Lung (tissue), 12 donors: Measurements from ENCODE around the gene ZNF410. TPM values are rescaled to one million over a fixed set of nuclear protein-coding genes. Genes with fewer than 3 reads are reported as not detected.

Experiments used
- ATAC-seq: fragments of 200-7000 bp; cut with Tn5 transposase; one replicate; pipeline ENCODE4 v1.9.1; 2020; ENCODE audit warnings: moderate number of reproducible peaks; ENCODE audit not compliant: insufficient read depth, low FRiP score
- DNase-seq, 3 donors: peaks; one replicate each; pipeline ENCODE4 v3.0.0-alpha.2; 2013 to 2017
- H3K27ac ChIP-seq, 2 donors: one replicate each; pipeline ENCODE4 v1.5.1; 2013; ENCODE audit warnings: mild to moderate bottlenecking in 2 of 2, moderate library complexity in 2 of 2, control low read depth in 1 of 2, inconsistent platforms in 1 of 2, low read depth in 1 of 2, low read length in 1 of 2
- H3K27me3 ChIP-seq, 3 donors: one replicate each; pipeline ENCODE4 v1.5.1; 2013; ENCODE audit warnings: low read length in 2 of 3; ENCODE audit not compliant: control insufficient read depth in 3 of 3, insufficient read depth in 3 of 3
- H3K36me3 ChIP-seq, 4 donors: one replicate each; pipeline ENCODE4 v1.5.1; 2013; ENCODE audit warnings: low read length in 4 of 4, mild to moderate bottlenecking in 1 of 4, moderate library complexity in 1 of 4; ENCODE audit not compliant: control insufficient read depth in 4 of 4, insufficient read depth in 4 of 4
- H3K4me1 ChIP-seq, 5 donors: one replicate each; pipeline ENCODE4 v1.5.1; 2013; ENCODE audit warnings: low read length in 5 of 5, mild to moderate bottlenecking in 2 of 5, moderate library complexity in 1 of 5; ENCODE audit not compliant: control insufficient read depth in 5 of 5, insufficient read depth in 5 of 5
- H3K4me3 ChIP-seq: one replicate; pipeline ENCODE4 v1.5.1; 2013; ENCODE audit warnings: mild to moderate bottlenecking, control low read depth, moderate library complexity
- H3K9ac ChIP-seq, 2 donors: one replicate each; pipeline ENCODE4 v1.5.1; 2013; ENCODE audit warnings: low read length in 2 of 2, control low read depth in 1 of 2; ENCODE audit not compliant: insufficient read depth in 1 of 2
- H3K9me3 ChIP-seq, 4 donors: one replicate each; pipeline ENCODE4 v1.5.1; 2013; ENCODE audit warnings: low read length in 3 of 4, mild to moderate bottlenecking in 1 of 4, moderate library complexity in 1 of 4; ENCODE audit not compliant: control insufficient read depth in 4 of 4, insufficient read depth in 3 of 4
- CTCF ChIP-seq: IDR thresholded peaks from 2 replicates; pipeline ENCODE4 v1.5.1; 2012; ENCODE audit warnings: mild to moderate bottlenecking; ENCODE audit errors: control extremely low read depth, extremely low read depth
- WGBS, 2 donors: extraction: QIAGEN DNeasy Blood & Tissue Kit; methylation state at CpG; one replicate each; pipeline ENCODE4 v1.1.7; 2013; 5-methylcytosine and 5-hydroxymethylcytosine counted together
- polyA plus RNA-seq, 2 donors: library from polyadenylated mRNA; stranded (reverse); fragments of 200-250 nt; gene quantifications; one replicate each; pipeline ENCODE4 v1.2.1, GENCODE V29; 2013
- total RNA-seq, 2 donors: library from RNA; depleted of rRNA in 1 of 2; stranded (reverse); fragments of >200 nt in 1 of 2; gene quantifications; one replicate each; pipeline ENCODE4 v1.2.1, GENCODE V29; 2014 to 2021
- donor health status: control.
- donor health status: control.
- donor health status: Bipolar disorder and iron deficiency.
- donor health status: healthy.
- donor health status: DM: yes; HTN: yes; CAD: no.

ZNF410 gene
- total and polyA plus RNA-seq, 4 donors = 31.5 to 76.1 (median 35.4) TPM

GRCh38 chr14:73942180-73942579 is 55.5 kb downstream of the ZNF410 start:
- H3K9ac ChIP-seq = no peak overlapping the region
- ATAC-seq (no peak), DNase-seq (no peak)
- H3K27me3 ChIP-seq = no peaks in the 10 kb centered on the region
- H3K27ac ChIP-seq = no peak overlapping the region
- H3K36me3 ChIP-seq = peaks cover 10 to 41% (median 25%) of the 10 kb centered on the region in 4 donors
- TF ChIP-seq CTCF = no peak
- WGBS, 2 donors = 82 to 84% methylated on average over 7 of the region's 7 CpGs
- H3K4me1 ChIP-seq = peaks cover 0 to 15% (median 3%) of the 10 kb centered on the region in 5 donors
- H3K9me3 ChIP-seq = no peaks in the 10 kb centered on the region
- H3K4me3 ChIP-seq = no peak overlapping the region

GRCh38 chr14:73943083-73943482 is 56.4 kb downstream of the ZNF410 start:
- no peak overlapping the region for H3K4me3 ChIP-seq
- H3K36me3 ChIP-seq = peaks cover 6 to 36% (median 20%) of the 10 kb centered on the region in 4 donors
- no peak overlapping the region for H3K27ac ChIP-seq
- no peaks in the 10 kb centered on the region for H3K27me3 ChIP-seq
- DNase-seq (peak; percentile 22 to 85 (median 76)), ATAC-seq (peak; percentile 35)
- H3K9ac ChIP-seq = no peak overlapping the region
- peaks cover 0 to 15% (median 3%) of the 10 kb centered on the region in 5 donors for H3K4me1 ChIP-seq
- no peaks in the 10 kb centered on the region for H3K9me3 ChIP-seq
- TF ChIP-seq CTCF = no peak
- WGBS, 2 donors = 26% methylated on average over 4 of the region's 4 CpGs

DNA sequence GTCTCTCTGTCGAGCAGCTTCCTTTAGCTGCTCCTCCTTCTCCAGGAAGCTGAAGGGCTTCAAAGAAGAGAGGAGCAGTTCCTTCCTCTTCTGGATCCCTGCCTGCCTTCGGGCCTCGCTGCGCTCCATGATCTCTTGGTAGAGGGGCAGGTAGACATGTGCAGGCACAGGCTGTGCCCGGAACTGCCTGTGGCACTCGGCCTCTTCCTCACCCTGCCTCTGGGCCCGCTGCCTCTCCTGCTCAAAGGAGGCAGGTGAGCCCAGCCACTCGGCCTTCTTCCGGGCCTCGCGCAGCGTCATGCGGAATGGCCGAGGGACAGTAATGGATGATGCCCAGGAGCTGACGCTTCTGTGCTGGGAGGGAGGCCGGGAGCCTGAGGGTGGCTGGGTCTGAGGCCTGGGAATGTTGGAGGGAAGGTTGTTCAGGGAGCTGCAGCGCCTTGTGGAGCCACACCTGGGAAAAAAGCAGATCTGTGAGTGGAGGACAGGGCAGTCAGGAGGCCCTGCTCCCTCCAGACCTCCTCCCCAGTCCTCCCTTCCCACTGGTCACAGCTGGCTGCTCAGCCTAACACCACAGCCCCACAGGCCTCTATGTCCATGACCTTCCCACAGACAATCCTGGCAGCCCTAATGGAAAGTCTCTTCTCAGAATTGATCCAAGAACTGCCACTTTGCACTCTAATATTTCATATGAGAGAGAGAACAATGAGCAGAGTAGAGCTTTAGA is 57.9 kb downstream of the ZNF410 start:
- no peak overlapping the region for H3K9ac ChIP-seq
- no peaks in the 10 kb centered on the region for H3K27me3 ChIP-seq
- no peak overlapping the region for H3K4me3 ChIP-seq
- peaks cover 6 to 35% (median 15%) of the 10 kb centered on the region in 4 donors for H3K36me3 ChIP-seq
- WGBS, 2 donors = 74 to 78% methylated on average over 17 of the region's 17 CpGs
- DNase-seq (no peak), ATAC-seq (no peak)
- TF ChIP-seq CTCF = no peak
- H3K27ac ChIP-seq = no peak overlapping the region
- H3K9me3 ChIP-seq = no peaks in the 10 kb centered on the region
- H3K4me1 ChIP-seq = peaks cover 0 to 18% (median 3%) of the 10 kb centered on the region in 5 donors
